ENCODE data around the gene PCSK6.

DNA sequence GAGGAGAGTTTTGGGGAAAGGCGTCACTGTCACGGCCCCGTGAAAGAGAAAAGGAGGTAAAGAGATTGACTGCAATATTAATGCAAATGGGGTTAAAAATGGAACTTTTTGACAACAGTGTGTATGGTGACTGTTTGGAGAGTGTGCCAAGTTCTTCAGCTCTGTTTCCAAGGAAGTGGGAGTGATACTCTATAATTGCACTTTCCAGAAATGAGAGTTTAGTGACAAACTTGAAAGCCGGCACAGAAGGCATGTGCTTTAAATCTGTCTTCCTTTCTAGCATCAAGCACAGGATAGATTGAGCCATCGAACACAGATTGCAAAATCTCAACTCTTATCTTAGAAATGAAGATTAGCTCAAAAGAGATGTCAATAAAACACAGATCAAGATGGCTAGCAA lies 142.6 kb downstream of the PCSK6 start:
- TF ChIP-seq, protein P1, sequence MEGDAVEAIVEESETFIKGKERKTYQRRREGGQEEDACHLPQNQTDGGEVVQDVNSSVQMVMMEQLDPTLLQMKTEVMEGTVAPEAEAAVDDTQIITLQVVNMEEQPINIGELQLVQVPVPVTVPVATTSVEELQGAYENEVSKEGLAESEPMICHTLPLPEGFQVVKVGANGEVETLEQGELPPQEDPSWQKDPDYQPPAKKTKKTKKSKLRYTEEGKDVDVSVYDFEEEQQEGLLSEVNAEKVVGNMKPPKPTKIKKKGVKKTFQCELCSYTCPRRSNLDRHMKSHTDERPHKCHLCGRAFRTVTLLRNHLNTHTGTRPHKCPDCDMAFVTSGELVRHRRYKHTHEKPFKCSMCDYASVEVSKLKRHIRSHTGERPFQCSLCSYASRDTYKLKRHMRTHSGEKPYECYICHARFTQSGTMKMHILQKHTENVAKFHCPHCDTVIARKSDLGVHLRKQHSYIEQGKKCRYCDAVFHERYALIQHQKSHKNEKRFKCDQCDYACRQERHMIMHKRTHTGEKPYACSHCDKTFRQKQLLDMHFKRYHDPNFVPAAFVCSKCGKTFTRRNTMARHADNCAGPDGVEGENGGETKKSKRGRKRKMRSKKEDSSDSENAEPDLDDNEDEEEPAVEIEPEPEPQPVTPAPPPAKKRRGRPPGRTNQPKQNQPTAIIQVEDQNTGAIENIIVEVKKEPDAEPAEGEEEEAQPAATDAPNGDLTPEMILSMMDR (IDR thresholded peaks at IDR 0.05; ENCODE audit: low read length): no peak
- TF ChIP-seq EZH2 (optimal IDR thresholded peaks at IDR 0.05; ENCODE audit: low read depth, low read length) (no peak), EZH2phosphoT487 (IDR thresholded peaks at IDR 0.05; ENCODE audit: low read length) (no peak)

Data from MM.1S (cell line).